ENCODE data around the gene NME2. TPM values are rescaled to one million over a fixed set of nuclear protein-coding genes. Genes with fewer than 3 reads are reported as not detected.

The NME2 gene
- total and polyA plus RNA-seq, 10 of the 15 experiments (the other 5 are each of a cell fraction or from before 2014, with no cell fraction given) = 497 to 1,030 (median 786) TPM

- TF ChIP-seq BCLAF1 (IDR thresholded peaks at IDR 0.05) = no peak
- TF ChIP-seq POLR2AphosphoS2 (IDR thresholded peaks at IDR 0.05; ENCODE audit: low read depth, low read length) = peak; percentile 69
- no peak for TF ChIP-seq ZNF274 (IDR thresholded peaks at IDR 0.05; ENCODE audit: insufficient read depth, insufficient read length)
- no peak for TF ChIP-seq ELK1 (IDR thresholded peaks at IDR 0.05; ENCODE audit: low read depth, low read length)
- peak; percentile 13 for TF ChIP-seq BCL3 (IDR thresholded peaks at IDR 0.05; ENCODE audit: borderline replicate concordance, insufficient read depth, low read depth, low read length, poor library complexity, severe bottlenecking)
- TF ChIP-seq POU2F2 (IDR thresholded peaks at IDR 0.05; ENCODE audit: borderline replicate concordance, low read depth, low read length) = no peak; the same call in 2 of the 3 replicates
- no peak for TF ChIP-seq PKNOX1 (IDR thresholded peaks at IDR 0.05)
- peak; percentile 90 to 93 for TF ChIP-seq IKZF2 (IDR thresholded peaks at IDR 0.05)
- peak; percentile 34; the same call in 1 of the 2 replicates for TF ChIP-seq TAF1 (IDR thresholded peaks at IDR 0.05; ENCODE audit: borderline replicate concordance, low read depth, low read length)
- TF ChIP-seq PRDM15 (CRISPR knock-in tag; IDR thresholded peaks at IDR 0.05) = no peak
- TF ChIP-seq NKRF (conservative IDR thresholded peaks at IDR 0.05) = peak; percentile 48; the same call in 1 of the 2 replicates
- peak; percentile 51; the same call in 1 of the 2 replicates for TF ChIP-seq IRF4 (IDR thresholded peaks at IDR 0.05; ENCODE audit: low read depth, low read length)
- TF ChIP-seq EGR1 (IDR thresholded peaks at IDR 0.05; ENCODE audit: borderline replicate concordance in 1 of 2, low read depth in 2 of 2, low read length in 2 of 2) = peak; percentile 80 to 99
- TF ChIP-seq CBX3 (IDR thresholded peaks at IDR 0.05; ENCODE audit: borderline replicate concordance, low read depth) = no peak
- 0 out of 2 replicates have a peak, but pooled peaks have one; percentile 59 for TF ChIP-seq TBL1XR1 (IDR thresholded peaks at IDR 0.05; ENCODE audit: low read depth, low read length)
These were observed 44.4 kb upstream of the NME2 start (continued) for GRCh38 chr17:51121620-51122472.

Measured in GM12878 (cell line).